ENCODE data around the gene LRRTM2. TPM values are rescaled to one million over a fixed set of nuclear protein-coding genes. Genes with fewer than 3 reads are reported as not detected.
"Not testable (repeated sequence)": the region's sequence is repeated elsewhere in the genome, so short reads cannot be mapped to it uniquely, and the experiment has no call there.

Gene LRRTM2
- total RNA-seq, 1 donor from 2014 or later = 1.4 TPM

DNA sequence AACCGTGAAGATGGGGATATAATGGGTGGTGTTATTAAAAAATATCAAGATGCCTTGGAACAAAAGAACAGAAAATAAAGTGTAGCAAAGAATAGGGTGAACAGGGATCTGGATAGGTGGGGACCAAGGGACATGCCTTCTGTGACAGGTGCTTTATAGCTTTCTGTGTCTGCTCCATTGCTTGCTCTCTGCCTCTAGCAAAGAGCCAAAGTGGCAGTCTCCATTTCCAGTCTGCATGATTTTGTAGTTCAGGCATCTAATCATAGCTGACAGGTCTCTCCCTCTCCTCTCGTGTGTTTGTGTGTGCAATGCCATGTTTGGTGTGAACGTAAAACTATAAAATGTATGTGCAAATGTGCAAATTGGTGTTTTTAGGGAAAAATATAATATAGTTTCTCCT, 35.0 kb downstream of the LRRTM2 start:
- no peak for DNase-seq (ENCODE audit: low read depth in 2 of 2)

DNA sequence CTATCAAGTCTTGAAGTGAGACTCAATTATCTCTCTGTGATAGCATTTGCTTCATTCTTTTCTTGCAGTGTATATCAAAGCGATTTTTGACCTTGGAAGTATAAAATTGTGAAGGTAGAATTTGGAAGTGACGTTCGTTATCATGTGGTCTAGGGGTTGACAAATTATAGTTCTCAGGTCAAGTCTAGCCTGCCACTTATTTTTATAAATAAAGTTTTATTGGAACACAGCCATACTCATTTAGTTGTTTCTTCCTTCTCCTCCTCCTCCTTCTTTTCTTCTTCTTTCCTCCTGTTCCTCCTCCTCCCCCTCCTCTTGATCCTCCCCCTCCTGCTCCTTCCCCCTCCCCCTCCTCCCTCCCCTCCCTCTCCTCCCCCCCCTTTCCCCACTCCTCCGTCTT, 38.0 kb downstream of the LRRTM2 start:
- DNase-seq (ENCODE audit: low read depth in 2 of 2) = no peak

DNA sequence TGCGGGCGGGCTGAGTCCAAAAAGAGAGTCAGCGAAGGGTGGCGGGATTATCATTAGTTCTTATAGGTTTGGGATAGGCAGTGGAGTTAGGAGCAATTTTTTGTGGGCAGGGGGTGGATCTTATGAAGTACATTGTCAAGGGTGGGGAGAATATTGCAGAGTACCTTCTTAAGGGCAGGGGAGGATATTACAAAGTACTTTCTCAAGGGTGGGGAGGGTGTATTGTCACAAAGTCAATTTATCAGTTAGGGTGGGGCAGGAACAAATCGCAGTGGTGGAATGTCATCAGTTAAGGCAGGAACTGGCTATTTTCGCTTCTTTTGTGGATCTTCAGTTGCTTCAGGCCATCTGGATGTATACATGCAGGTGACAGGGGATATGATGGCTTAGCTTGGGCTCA, 40.3 kb downstream of the LRRTM2 start:
- not testable (repeated sequence) for DNase-seq (ENCODE audit: low read depth in 2 of 2)

DNA sequence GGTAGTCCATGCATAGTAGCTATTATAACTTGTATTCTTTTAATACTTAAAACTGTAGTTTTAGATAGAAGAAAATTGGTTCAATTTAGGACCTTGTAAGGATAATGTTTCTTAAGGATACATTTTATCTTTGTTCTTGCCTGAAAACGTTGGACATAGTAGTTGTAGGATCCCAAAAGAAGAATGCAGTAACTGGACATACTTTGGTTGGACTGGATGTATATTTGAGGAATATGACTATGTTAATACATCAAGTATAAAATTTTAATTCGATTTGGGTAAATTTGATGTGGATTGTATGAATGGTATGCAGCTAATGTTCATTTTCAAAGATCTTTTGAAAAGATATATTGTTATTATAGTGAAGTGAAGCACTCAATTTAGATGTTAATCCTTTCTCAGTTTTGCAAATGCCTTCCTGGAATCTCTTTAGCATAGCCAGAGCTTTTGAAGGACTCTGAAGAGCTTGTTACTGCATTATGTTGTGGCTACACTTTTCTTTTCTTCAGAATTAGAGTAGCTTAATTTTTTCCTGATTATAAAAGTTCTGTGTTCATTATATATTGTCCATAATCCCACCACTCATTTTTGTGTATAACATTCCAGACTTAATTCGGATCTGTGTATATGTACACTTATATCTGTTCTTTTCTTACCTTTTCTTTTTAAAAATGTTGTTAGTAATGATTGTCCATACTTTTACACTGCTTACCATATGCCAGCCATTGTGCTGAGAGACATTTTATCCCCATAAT, 41.2 kb downstream of the LRRTM2 start:
- no peak for DNase-seq (ENCODE audit: low read depth in 2 of 2)

DNA sequence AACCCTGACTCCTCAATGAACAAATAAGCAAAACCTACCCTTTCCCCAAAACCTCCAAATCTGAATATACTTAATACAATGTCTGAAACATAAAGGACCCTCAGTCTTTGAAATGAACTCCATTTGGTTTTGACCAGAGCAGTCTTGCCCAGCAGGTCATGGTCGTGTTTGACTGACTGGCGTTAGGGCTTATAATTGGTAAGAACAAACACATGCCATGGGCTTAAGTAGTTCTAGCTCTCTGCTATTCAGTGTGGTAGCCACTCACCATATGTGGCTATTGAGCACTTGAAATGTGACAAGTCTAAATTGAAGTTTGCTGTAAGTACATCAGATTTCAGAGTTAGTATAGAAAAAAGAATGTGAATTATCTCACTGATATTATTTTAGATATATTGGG, 42.1 kb downstream of the LRRTM2 start:
- no peak for DNase-seq (ENCODE audit: low read depth in 2 of 2)

DNA sequence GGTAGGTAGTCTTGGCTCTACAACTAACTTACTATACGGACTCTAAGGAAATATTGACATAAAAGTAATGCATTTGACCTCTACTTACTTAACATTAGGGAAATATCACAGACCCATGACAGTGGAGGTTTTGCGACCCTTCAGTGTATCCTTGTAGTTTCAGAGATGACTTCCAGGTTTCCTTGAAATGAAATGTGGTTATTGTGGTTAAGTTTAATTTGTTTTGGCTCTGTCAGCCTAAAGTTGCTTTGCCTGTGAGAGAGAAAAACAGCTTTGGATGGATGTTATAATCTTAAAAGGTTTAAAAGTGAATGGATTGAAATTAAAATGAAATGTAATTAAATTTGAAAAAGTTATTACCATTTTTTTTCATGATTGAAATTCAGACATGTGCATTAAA, 42.9 kb downstream of the LRRTM2 start:
- DNase-seq (ENCODE audit: low read depth in 2 of 2) = no peak

DNA sequence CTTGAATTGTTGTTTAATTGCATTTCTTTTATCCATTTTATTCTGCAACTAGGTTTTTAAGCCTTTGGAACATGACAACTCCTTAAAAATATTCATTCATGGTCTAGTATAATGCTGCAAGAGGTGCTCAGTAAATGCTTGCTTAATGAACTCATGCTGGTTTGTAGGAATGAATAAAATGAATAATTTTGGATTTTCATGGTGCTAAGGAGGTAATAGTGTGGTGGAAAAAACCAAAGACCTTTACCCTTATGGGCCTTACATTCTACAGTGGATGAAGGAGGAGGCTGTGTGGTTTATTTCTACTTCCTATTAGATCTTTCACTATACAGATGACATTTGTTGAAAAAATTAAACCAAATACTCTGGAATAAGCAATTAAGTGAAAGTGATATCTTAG, 43.4 kb downstream of the LRRTM2 start:
- no peak for DNase-seq (ENCODE audit: low read depth in 2 of 2)

DNA sequence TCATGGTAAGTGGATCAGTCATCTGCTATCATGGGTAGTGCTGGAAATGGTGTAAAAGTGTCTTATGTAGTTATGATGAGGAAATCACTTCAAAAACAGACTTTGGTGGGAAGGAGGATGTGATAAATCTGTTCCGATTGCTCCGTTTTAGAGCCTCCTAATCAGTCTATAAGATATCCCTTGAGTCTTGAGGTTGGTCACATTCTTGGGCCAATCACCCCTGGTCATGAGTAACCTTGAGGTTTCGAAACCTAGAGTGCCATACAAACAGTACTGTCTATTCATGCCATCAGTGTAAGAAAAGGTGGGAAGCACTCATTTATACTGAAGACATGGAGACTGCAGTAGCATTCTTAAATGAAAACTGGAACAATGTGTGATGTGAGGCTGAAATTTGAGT, 45.8 kb downstream of the LRRTM2 start:
- no peak for DNase-seq (ENCODE audit: low read depth in 2 of 2)

DNA sequence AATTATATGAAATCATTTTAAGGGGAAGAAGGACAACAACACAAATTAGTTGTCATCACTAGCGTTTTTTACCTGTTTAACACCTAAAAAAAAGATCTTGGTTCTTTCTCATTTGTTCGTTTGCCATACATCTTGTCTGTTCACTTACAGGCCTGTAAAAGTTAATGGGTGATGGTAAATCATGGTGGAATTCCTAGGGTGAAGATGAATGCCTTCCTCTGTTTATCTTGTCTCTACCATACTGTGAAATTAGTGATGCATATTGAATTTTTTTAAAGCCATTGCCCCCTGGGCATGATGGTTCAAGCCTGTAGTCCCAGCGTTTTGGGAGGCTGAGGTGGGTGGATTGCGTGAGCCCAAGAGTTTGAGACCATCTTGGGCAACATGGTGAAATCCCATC, 46.6 kb downstream of the LRRTM2 start:
- no peak for DNase-seq (ENCODE audit: low read depth in 2 of 2)

DNA sequence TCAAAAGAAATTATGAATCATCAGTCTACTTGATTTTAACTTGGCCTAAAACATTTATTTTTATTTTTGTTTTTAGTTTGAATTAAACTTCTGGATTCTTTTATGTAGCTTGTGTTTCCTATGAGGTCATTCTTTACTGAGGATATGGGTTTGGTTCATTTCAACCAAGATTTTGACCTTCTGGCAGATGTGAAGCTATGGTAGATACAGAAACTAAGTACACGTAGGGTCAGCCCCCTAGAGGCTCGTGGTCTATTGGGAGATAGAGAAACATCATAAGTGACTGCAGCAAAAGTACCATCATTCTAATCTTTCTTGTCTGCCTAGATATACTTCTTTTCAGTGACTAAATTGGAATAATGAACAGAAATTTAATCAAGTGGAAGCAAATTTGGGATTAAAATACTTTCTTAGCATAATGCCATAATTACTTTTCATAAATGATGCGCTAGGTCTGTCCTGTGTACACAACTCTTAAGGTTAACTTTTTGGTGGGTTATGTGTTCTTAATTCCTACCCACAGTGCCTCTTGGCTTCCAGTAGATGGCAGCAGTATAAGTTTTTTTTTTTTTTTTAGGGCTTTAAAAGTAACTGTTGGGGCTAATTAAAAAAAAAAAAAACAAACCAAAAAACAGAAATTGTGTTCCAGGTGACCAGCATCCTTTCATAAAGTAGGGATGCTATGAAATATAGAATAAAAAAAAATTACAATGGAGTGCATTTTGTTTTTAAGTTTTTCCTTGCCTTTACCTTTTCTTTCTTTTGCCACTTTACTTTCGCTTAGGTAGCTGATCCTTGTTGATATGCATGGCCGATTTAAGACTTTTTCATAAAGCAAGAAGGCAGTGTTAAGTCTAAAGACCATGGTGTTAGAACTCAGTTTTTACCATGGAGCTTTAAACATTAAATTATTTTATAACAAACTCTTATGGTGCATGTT, 49.9 kb downstream of the LRRTM2 start:
- DNase-seq (ENCODE audit: low read depth in 2 of 2) = peak in 1 of 2 donors; percentile 32

DNA sequence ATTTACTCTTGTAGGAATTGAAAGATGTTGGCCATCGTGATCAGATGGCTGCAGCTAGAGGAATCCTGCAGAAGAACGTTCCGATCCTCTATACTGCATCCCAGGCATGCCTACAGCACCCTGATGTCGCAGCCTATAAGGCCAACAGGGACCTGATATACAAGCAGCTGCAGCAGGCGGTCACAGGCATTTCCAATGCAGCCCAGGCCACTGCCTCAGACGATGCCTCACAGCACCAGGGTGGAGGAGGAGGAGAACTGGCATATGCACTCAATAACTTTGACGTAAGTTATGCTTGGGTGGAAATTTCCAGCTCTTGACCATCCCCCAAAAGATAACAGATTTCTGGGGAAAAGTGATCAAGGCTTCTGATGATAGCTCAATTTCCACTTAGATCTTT, 50.6 kb downstream of the LRRTM2 start:
- peak in 1 of 2 donors; percentile 17 for DNase-seq (ENCODE audit: low read depth in 2 of 2)

DNA sequence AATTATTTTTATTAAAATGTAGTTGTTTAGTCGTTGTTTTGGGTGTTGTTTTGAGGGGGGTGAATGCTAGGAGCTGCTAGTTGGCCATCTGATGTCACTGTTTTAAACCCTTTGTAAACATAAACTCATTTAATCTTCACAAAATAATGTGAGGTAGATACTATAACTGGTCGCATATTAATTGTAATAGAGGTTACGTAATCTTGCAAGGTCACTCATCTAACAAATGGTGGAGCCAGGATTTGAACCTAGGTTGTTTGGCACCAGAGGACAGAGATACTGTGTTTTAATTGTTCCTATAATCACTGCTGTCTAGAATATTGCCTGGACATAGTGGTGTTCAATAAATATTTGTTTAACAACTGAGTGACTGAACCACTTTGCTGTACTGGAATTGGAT, 54.4 kb downstream of the LRRTM2 start:
- no peak for DNase-seq (ENCODE audit: low read depth in 2 of 2)

DNA sequence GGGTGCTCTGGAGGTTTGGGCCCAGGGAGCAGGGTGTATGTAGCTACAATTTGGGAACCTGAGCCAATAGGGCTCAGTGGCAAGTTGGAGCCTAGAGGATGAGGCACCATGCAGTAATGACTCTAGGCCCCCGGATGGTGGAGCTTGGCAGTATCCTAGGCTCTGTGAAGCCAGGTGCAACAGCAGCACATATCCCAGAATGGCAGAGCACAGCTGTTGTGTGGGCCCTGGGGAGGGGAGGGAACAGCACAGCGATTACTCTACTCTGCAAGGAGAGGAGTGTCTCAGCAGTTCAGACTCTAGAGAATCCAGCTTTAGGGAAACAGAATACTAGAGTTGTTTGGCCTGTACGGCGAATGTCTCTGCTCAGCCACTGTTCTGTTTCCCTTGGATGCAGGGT, 56.1 kb downstream of the LRRTM2 start:
- DNase-seq (ENCODE audit: low read depth in 2 of 2) = no peak

Other genes with a start within 250 kb of the LRRTM2 start
- 515 and 575 TPM in 2 replicates for gene CTNNA1, start 121.9 kb downstream of the LRRTM2 start, total RNA-seq